HEK293 (cell line): ENCODE results near the gene ZEB2.

Experiments
- CTCF ChIA-PET: fragments of 350-600 bp; formaldehyde crosslinking; extraction: SDS; loops from one replicate; lab custom pipeline; 2021; ENCODE audit warnings: antibody characterized with exemption; lab: Yijun Ruan, JAX
- POLR2A ChIA-PET: fragments of 300-600 bp; formaldehyde crosslinking; extraction: SDS; loops from one replicate; lab custom pipeline; 2020; ENCODE audit warnings: antibody characterized with exemption, inconsistent platforms; lab: Yijun Ruan, JAX
- H3K27ac ChIP-seq: fragments of 200-500 bp; sonication (Bioruptor generic); 2 replicates; pipeline ENCODE4 v1.5.1; 2014; ENCODE audit warnings: low read depth, low read length, control low read depth, inconsistent platforms; ENCODE audit errors: extremely low read depth
- H3K36me3 ChIP-seq, 2 experiments: fragments of 200-500 bp in 1 of 2; sonication (Bioruptor generic) in 1 of 2; 1 replicate in 1 of 2; 2 replicates in 1 of 2; pipeline ENCODE4 v1.5.1; 2014 to 2017; ENCODE audit warnings: inconsistent platforms in 2 of 2, low read length in 2 of 2; ENCODE audit not compliant: control insufficient read depth in 2 of 2, insufficient read depth in 1 of 2
- H3K4me1 ChIP-seq: fragments of 200-500 bp; sonication (Bioruptor generic); 2 replicates; pipeline ENCODE4 v1.5.1; 2014; ENCODE audit warnings: mild to moderate bottlenecking, low read length, inconsistent platforms; ENCODE audit not compliant: control insufficient read depth, insufficient read depth
- H3K4me3 ChIP-seq: 2 replicates; pipeline ENCODE4 v1.5.1; 2011; ENCODE audit warnings: low read depth, mild to moderate bottlenecking, control low read depth, low read length, moderate library complexity
- H3K9me3 ChIP-seq: fragments of 200-500 bp; sonication (Bioruptor generic); 2 replicates; pipeline ENCODE4 v1.5.1; 2014; ENCODE audit warnings: low read depth, low read length, inconsistent platforms; ENCODE audit not compliant: control insufficient read depth, insufficient read depth
- ATF2 ChIP-seq: fragments of 450-650 bp; formaldehyde crosslinking; IDR thresholded peaks from 2 replicates; pipeline ENCODE4 v1.5.1; 2016; ENCODE audit warnings: missing biosample characterization, missing genetic modification characterization, low read depth
- EGR2 ChIP-seq: fragments of 450-650 bp; formaldehyde crosslinking; IDR thresholded peaks from 2 replicates; pipeline ENCODE4 v1.5.1; 2016; ENCODE audit warnings: low read depth, missing biosample characterization, missing genetic modification characterization
- MYNN ChIP-seq: fragments of 450-650 bp; formaldehyde crosslinking; IDR thresholded peaks from 2 replicates; pipeline ENCODE4 v1.5.1; 2016; ENCODE audit warnings: missing biosample characterization, missing genetic modification characterization, borderline replicate concordance
- REST ChIP-seq: fragments of 450-650 bp; formaldehyde crosslinking; IDR thresholded peaks from 2 replicates; pipeline ENCODE4 v1.5.1; 2016; ENCODE audit warnings: missing biosample characterization, missing genetic modification characterization
- ZBTB21 ChIP-seq: fragments of 450-650 bp; formaldehyde crosslinking; IDR thresholded peaks from 2 replicates; pipeline ENCODE4 v1.5.1; 2017; ENCODE audit warnings: missing biosample characterization, missing genetic modification characterization
- ZEB2 ChIP-seq: fragments of 450-650 bp; formaldehyde crosslinking; IDR thresholded peaks from 2 replicates; pipeline ENCODE4 v1.5.1; 2016; ENCODE audit warnings: missing biosample characterization, missing genetic modification characterization
- ZNF174 ChIP-seq: fragments of 450-650 bp; formaldehyde crosslinking; IDR thresholded peaks from 2 replicates; pipeline ENCODE4 v1.5.0; 2017; ENCODE audit warnings: missing biosample characterization, mild to moderate bottlenecking, missing genetic modification characterization
- ZNF223 ChIP-seq: fragments of 450-650 bp; formaldehyde crosslinking; IDR thresholded peaks from 2 replicates; pipeline ENCODE4 v1.5.1; 2016; ENCODE audit warnings: missing biosample characterization, missing genetic modification characterization
- ZNF239 ChIP-seq: fragments of 450-650 bp; formaldehyde crosslinking; IDR thresholded peaks from 2 replicates; pipeline ENCODE4 v1.5.1; 2016; ENCODE audit warnings: missing biosample characterization, missing genetic modification characterization
- ZNF335 ChIP-seq: fragments of 450-650 bp; formaldehyde crosslinking; conservative IDR thresholded peaks from 2 replicates; pipeline ENCODE4 v1.5.1; 2016; ENCODE audit warnings: missing biosample characterization, missing genetic modification characterization
- ZNF341 ChIP-seq: fragments of 450-650 bp; formaldehyde crosslinking; IDR thresholded peaks from 2 replicates; pipeline ENCODE4; 2016; ENCODE audit warnings: low read depth, missing biosample characterization, missing genetic modification characterization
- ZNF350 ChIP-seq: fragments of 450-650 bp; formaldehyde crosslinking; IDR thresholded peaks from 2 replicates; pipeline ENCODE4 v1.5.0; 2017; ENCODE audit warnings: missing biosample characterization, mild to moderate bottlenecking, missing genetic modification characterization
- ZNF449 ChIP-seq: fragments of 450-650 bp; formaldehyde crosslinking; IDR thresholded peaks from 2 replicates; pipeline ENCODE4 v1.5.1; 2017; ENCODE audit warnings: missing biosample characterization, mild to moderate bottlenecking, missing genetic modification characterization, moderate library complexity
- ZNF510 ChIP-seq: fragments of 450-650 bp; formaldehyde crosslinking; IDR thresholded peaks from 2 replicates; pipeline ENCODE4 v1.5.1; 2018; ENCODE audit warnings: mild to moderate bottlenecking, missing genetic modification characterization, missing biosample characterization; ENCODE audit not compliant: insufficient replicate concordance
- ZNF513 ChIP-seq: fragments of 450-650 bp; IDR thresholded peaks from 2 replicates; pipeline ENCODE4 v1.5.1; 2018; ENCODE audit warnings: missing biosample characterization, missing genetic modification characterization
- ZNF518A ChIP-seq: fragments of 450-650 bp; formaldehyde crosslinking; conservative IDR thresholded peaks from 2 replicates; pipeline ENCODE4 v1.5.1; 2016; ENCODE audit warnings: low read depth, missing biosample characterization, missing genetic modification characterization
- ZNF585B ChIP-seq: fragments of 450-650 bp; formaldehyde crosslinking; IDR thresholded peaks from 2 replicates; pipeline ENCODE4 v1.5.1; 2016; ENCODE audit warnings: missing biosample characterization, missing genetic modification characterization
- ZNF645 ChIP-seq: fragments of 450-650 bp; formaldehyde crosslinking; IDR thresholded peaks from 2 replicates; pipeline ENCODE4; 2016; ENCODE audit warnings: missing biosample characterization, missing genetic modification characterization
- ZNF837 ChIP-seq: fragments of 450-650 bp; formaldehyde crosslinking; IDR thresholded peaks from 2 replicates; pipeline ENCODE4 v1.5.1; 2016; ENCODE audit warnings: missing biosample characterization, missing genetic modification characterization

ZEB2 gene

GRCh38 chr2:144389151-144389929 lies 130.6 kb downstream of the ZEB2 start:
- TF ChIP-seq ZNF837 (tag by site-specific recombination) (no peak), ZEB2 (tag by site-specific recombination) (peak; percentile 74), REST (no peak)
- TF ChIP-seq, all 188 proteins: peak for 1
- Histone ChIP-seq H3K4me1 (no peaks in the 10 kb centered on the region), H3K27ac (no peak overlapping the region), H3K36me3 (peaks cover 4 to 46% of the 10 kb centered on the region in 2 experiments; a peak in 2 of 3 replicates), H3K4me3 (no peak overlapping the region), H3K9me3 (no peaks in the 10 kb centered on the region)
- POLR2A ChIA-PET: no interaction called here
- CTCF ChIA-PET: interaction anchor here (0.6 kb wide), 1 partner anchor 238 kb away, joined by 5 read pairs; no protein-coding TSS in a partner anchor

GRCh38 chr2:144385381-144385780 lies 134.5 kb downstream of the ZEB2 start:
- peaks cover 0 to 14% of the 10 kb centered on the region in 2 experiments; a peak in 1 of 3 replicates for H3K36me3 ChIP-seq
- ChIA-PET POLR2A (no interaction called here), CTCF (no interaction called here)
- no peak overlapping the region for H3K4me3 ChIP-seq
- no peak overlapping the region for H3K27ac ChIP-seq
- H3K9me3 ChIP-seq: no peaks in the 10 kb centered on the region
- no peaks in the 10 kb centered on the region for H3K4me1 ChIP-seq
- TF ChIP-seq ZBTB21 (tag by site-specific recombination) (no peak), ZNF223 (tag by site-specific recombination) (no peak), ZNF513 (tag by site-specific recombination) (no peak), ZNF350 (tag by site-specific recombination) (no peak), ZNF449 (tag by site-specific recombination) (no peak), ZNF518A (tag by site-specific recombination) (no peak), ZNF239 (tag by site-specific recombination) (no peak), ZNF341 (tag by site-specific recombination) (no peak), ZNF174 (no peak), ZNF510 (tag by site-specific recombination) (no peak), ATF2 (tag by site-specific recombination) (no peak), ZNF335 (tag by site-specific recombination) (no peak), EGR2 (tag by site-specific recombination) (no peak), MYNN (tag by site-specific recombination) (no peak), ZNF585B (no peak), ZNF645 (tag by site-specific recombination) (no peak), ZEB2 (tag by site-specific recombination) (no peak)
